HepG2 (cell line): ENCODE measurements around the gene PROP1. TPM values are rescaled to one million over a fixed set of nuclear protein-coding genes. Genes with fewer than 3 reads are reported as not detected.

Source experiments
- ATAC-seq: fragments of 200-7000 bp; cut with Tn5 transposase; 3 replicates; pipeline ENCODE4 v1.9.1; 2020; ENCODE audit warnings: mild to moderate bottlenecking, moderate library complexity
- BruUV-seq: library from RNA; stranded (reverse); fragments of 400-500 nt; replicated peaks from 2 replicates; lab custom pipeline; 2021; lab: Mats Ljungman, UMichigan
- CTCF ChIA-PET: fragments of 300-600 bp; formaldehyde crosslinking; extraction: SDS; loops from one replicate; lab custom pipeline; 2021; ENCODE audit warnings: low total read pairs, inconsistent platforms, low intra/inter-chr PET ratio; lab: Yijun Ruan, JAX
- POLR2A ChIA-PET: fragments of 350-600 bp; sonication (Branson Sonifier 250); formaldehyde crosslinking; loops from one replicate; lab custom pipeline; 2020; ENCODE audit warnings: antibody characterized with exemption, inconsistent platforms; lab: Yijun Ruan, JAX
- DNase-seq: peaks from one replicate; pipeline ENCODE4 v3.0.0-alpha.2; 2015; ENCODE audit warnings: low spot score
- FAIRE-seq: peaks from 3 replicates; lab custom pipeline; 2011; peaks lifted over from hg19 to GRCh38; lab: Jason Lieb, UNC
- H2AFZ ChIP-seq: one replicate; pipeline ENCODE4 v1.6.1; 2011; ENCODE audit warnings: low read length, inconsistent platforms
- H3K27ac ChIP-seq: fragments of 300-600 bp; 3 replicates; pipeline ENCODE4 v1.8.0; 2011; ENCODE audit warnings: mixed run types, mild to moderate bottlenecking, mixed read lengths, low read length, inconsistent platforms; ENCODE audit not compliant: insufficient read depth; ENCODE audit errors: extremely low read length
- H3K27me3 ChIP-seq, 2 experiments: fragments of 200-600 bp in 1 of 2; 2 replicates in 1 of 2; 3 replicates in 1 of 2; pipeline versions ENCODE4 v1.6.0 to v1.8.0; 2011; ENCODE audit warnings: low read length in 2 of 2, mild to moderate bottlenecking in 2 of 2, moderate library complexity in 2 of 2, inconsistent platforms in 1 of 2; ENCODE audit not compliant: insufficient read depth in 2 of 2, control insufficient read depth in 1 of 2
- H3K36me3 ChIP-seq, 2 experiments: fragments of 200-600 bp in 1 of 2; replicated peaks in 1 of 2; 2 replicates in 1 of 2; 3 replicates in 1 of 2; pipeline versions ENCODE4 v1.5.1 to v1.8.0; 2011; ENCODE audit warnings: low read length in 2 of 2, inconsistent platforms in 1 of 2; ENCODE audit not compliant: insufficient read depth in 2 of 2, control insufficient read depth in 1 of 2
- H3K4me1 ChIP-seq: 2 replicates; pipeline ENCODE4 v1.5.1; 2012; ENCODE audit warnings: low read length, inconsistent platforms; ENCODE audit not compliant: insufficient read depth
- H3K4me2 ChIP-seq: 2 replicates; pipeline ENCODE4 v1.6.0; 2011; ENCODE audit warnings: low read depth, low read length, inconsistent platforms
- H3K4me3 ChIP-seq, 3 experiments: fragments of 200-600 bp in 1 of 3; sonication (generic), shearing (Covaris generic) in 1 of 3; replicated peaks in 1 of 3; 2 replicates each; pipeline ENCODE4 v1.5.1; 2011 to 2016; ENCODE audit warnings: low read length in 3 of 3, inconsistent platforms in 2 of 3, low read depth in 2 of 3, mild to moderate bottlenecking in 2 of 3, control low read depth in 1 of 3, mixed read lengths in 1 of 3; ENCODE audit not compliant: insufficient read depth in 1 of 3
- H3K79me2 ChIP-seq: one replicate; pipeline ENCODE4 v1.6.1; 2011; ENCODE audit warnings: low read length, inconsistent platforms; ENCODE audit not compliant: insufficient read depth
- H3K9ac ChIP-seq: 2 replicates; pipeline ENCODE4 v1.6.0; 2011; ENCODE audit warnings: mild to moderate bottlenecking, low read depth, low read length, inconsistent platforms; ENCODE audit not compliant: insufficient read depth
- H3K9me3 ChIP-seq: 2 replicates; pipeline ENCODE4 v1.5.1; 2012; ENCODE audit warnings: mild to moderate bottlenecking, low read length
- H4K20me1 ChIP-seq: 2 replicates; pipeline ENCODE4 v1.6.0; 2011; ENCODE audit warnings: inconsistent platforms, mild to moderate bottlenecking, low read length, moderate library complexity; ENCODE audit not compliant: insufficient read depth
- ARID2 ChIP-seq: sonication (generic); formaldehyde crosslinking; IDR thresholded peaks from 2 replicates; pipeline ENCODE4 v1.8.1; 2022; ENCODE audit warnings: mild to moderate bottlenecking, missing genetic modification reagents, borderline replicate concordance
- GABPA ChIP-seq, 2 experiments: IDR thresholded peaks; 2 replicates each; pipeline ENCODE4 v1.6.1; 2011 to 2016; ENCODE audit warnings: low read depth in 2 of 2, low read length in 1 of 2, missing biosample characterization in 1 of 2, missing genetic modification characterization in 1 of 2
- MTA1 ChIP-seq: sonication (generic); formaldehyde crosslinking; IDR thresholded peaks from 2 replicates; pipeline ENCODE4 v1.4.0; 2020; ENCODE audit warnings: missing genetic modification reagents, mild to moderate bottlenecking, borderline replicate concordance
- RAD51 ChIP-seq: fragments of 450-650 bp; IDR thresholded peaks from 2 replicates; pipeline ENCODE4 v1.6.1; 2016; ENCODE audit warnings: borderline replicate concordance
- SMAD3 ChIP-seq: sonication (generic); formaldehyde crosslinking; IDR thresholded peaks from 2 replicates; pipeline ENCODE4 v1.4.0; 2020; ENCODE audit warnings: missing genetic modification reagents
- SMC3 ChIP-seq: IDR thresholded peaks from 2 replicates; pipeline ENCODE4 v1.6.1; 2011; ENCODE audit warnings: low read length, improper control_type of control experiment
- TGIF2 ChIP-seq: IDR thresholded peaks from 2 replicates; pipeline ENCODE4 v1.6.1; 2016; ENCODE audit warnings: control low read depth, missing compliant biosample characterization
- ZBTB38 ChIP-seq: sonication (generic); formaldehyde crosslinking; IDR thresholded peaks from 2 replicates; pipeline ENCODE4 v1.5.1; 2020; ENCODE audit warnings: mild to moderate bottlenecking, missing genetic modification reagents
- ZBTB8A ChIP-seq: sonication (generic); formaldehyde crosslinking; IDR thresholded peaks from 2 replicates; pipeline ENCODE4 v1.4.0; 2020; ENCODE audit warnings: mild to moderate bottlenecking, low read depth, missing genetic modification reagents, borderline replicate concordance
- ZNF547 ChIP-seq: sonication (generic); formaldehyde crosslinking; IDR thresholded peaks from 2 replicates; pipeline ENCODE4 v1.5.1; 2020; ENCODE audit warnings: mild to moderate bottlenecking, missing genetic modification reagents
- ZNF619 ChIP-seq: sonication (generic); formaldehyde crosslinking; IDR thresholded peaks from 2 replicates; pipeline ENCODE4 v1.4.0; 2020; ENCODE audit warnings: mild to moderate bottlenecking, missing genetic modification reagents
- ZNF724P ChIP-seq: sonication (generic); formaldehyde crosslinking; IDR thresholded peaks from 2 replicates; pipeline ENCODE4 v1.8.0; 2022; ENCODE audit warnings: missing genetic modification reagents, borderline replicate concordance
- ZNF777 ChIP-seq: sonication (generic); formaldehyde crosslinking; IDR thresholded peaks from 2 replicates; pipeline ENCODE4 v1.4.0; 2020; ENCODE audit warnings: missing genetic modification reagents
- WGBS: methylation state at CpG from one replicate; pipeline ENCODE4 v1.1.6; 2017; ENCODE audit warnings: low lambda C conversion rate; 5-methylcytosine and 5-hydroxymethylcytosine counted together
- in situ Hi-C: cut with HindIII; loops from 2 replicates; pipeline ENCODE4 v1.10.0; 2017; ENCODE audit warnings: low pct_unique_long_range_greater_than_20kb; ENCODE audit not compliant: extremely low pct_ligation_motif_present
- intact Hi-C: fragments of 100-400 bp; cut with micrococcal nuclease; formaldehyde crosslinking; loops from one replicate; pipeline ENCODE4 v1.10.0; 2022; ENCODE audit not compliant: unreplicated experiment
- polyA plus RNA-seq, 8 experiments: library from polyadenylated mRNA; depleted of rRNA in 3 of 8; stranded (reverse) in 7 of 8; unstranded in 1 of 8; fragments of >200 nt; fragmentation: Illumina TruSeq in 4 of 8; extraction: Trizol in 4 of 8; gene quantifications; 2 replicates each; pipeline versions ENCODE4 v1.2.1 to v1.2.3, GENCODE V29; 2011 to 2016; ENCODE audit warnings: low read depth in 4 of 8, missing spikeins in 1 of 8, mixed read lengths in 1 of 8; ENCODE audit not compliant: insufficient read depth in 1 of 8
- total RNA-seq, 5 experiments: library from RNA; depleted of rRNA; stranded (reverse); fragments of >200 nt; fragmentation: Illumina TruSeq; extraction: Trizol; gene quantifications; 2 replicates each; pipeline ENCODE4 v1.2.3, GENCODE V29; 2016; ENCODE audit warnings: low read depth in 1 of 5
- TF ChIP-seq, protein P1 (sequence below): sonication (generic); formaldehyde crosslinking; IDR thresholded peaks from 2 replicates; pipeline ENCODE4 v1.4.0; 2020; ENCODE audit warnings: missing genetic modification reagents; ENCODE audit errors: not compliant biosample characterization
- TF ChIP-seq, protein P2 (sequence below): sonication (generic); formaldehyde crosslinking; IDR thresholded peaks from 2 replicates; pipeline ENCODE4 v1.4.0; 2020; ENCODE audit warnings: missing genetic modification reagents, mild to moderate bottlenecking, borderline replicate concordance
- TF ChIP-seq, protein P3 (sequence below): sonication (generic); formaldehyde crosslinking; IDR thresholded peaks from 2 replicates; pipeline ENCODE4 v1.4.0; 2020; ENCODE audit warnings: missing genetic modification reagents
- TF ChIP-seq, protein P4 (sequence below): sonication (generic); formaldehyde crosslinking; IDR thresholded peaks from 2 replicates; pipeline ENCODE4 v1.8.0; 2022; ENCODE audit warnings: mild to moderate bottlenecking, missing genetic modification reagents

PROP1 gene
- total and polyA plus RNA-seq, 2 of the 13 experiments (the other 11 are each of a cell fraction or from before 2014, with no cell fraction given), result not detected

DNA sequence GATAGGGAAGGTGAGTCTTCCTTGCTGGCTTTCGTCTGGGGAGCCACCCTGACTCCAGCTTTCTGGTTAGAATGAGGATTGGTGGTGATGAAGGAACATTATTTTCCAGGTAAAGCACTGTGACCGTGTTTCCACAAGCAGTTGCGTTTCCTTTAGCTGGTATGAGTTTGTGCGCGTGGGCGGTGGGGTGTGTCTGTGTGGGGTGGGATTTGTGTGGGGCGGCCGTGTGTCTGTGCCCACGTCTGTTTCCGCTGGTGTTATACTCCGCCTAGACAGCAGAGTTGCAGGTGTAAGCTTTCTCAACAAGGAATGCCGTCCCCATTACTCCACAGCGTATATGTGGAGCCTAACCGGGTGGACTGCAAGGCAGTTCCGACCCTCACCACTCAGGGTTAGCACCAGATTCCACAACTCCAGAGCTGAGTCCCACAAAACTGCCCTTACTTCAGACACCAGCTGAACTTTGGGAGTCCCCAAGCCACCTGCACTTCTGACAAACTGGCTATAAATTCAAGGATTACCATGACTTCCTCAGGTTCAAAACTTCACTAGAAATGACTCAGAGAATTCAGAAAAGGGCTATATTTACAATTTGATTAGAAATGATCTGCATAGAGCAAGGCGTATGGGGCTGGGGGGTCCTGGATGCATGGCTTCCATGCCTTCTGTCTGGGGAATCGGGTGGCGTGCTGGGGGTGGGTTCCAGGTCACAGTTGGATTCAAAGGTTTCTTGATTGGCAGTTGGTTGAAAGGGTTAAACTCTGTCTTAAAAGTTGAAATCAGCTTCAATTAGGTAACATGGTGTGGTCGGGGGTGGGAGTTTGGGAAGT is 29.8 kb downstream of the PROP1 start:
- H4K20me1 ChIP-seq, result no peaks in the 10 kb centered on the region
- no peak overlapping the region for H3K9ac ChIP-seq
- no peak overlapping the region for H3K27ac ChIP-seq
- H3K4me2 ChIP-seq, result no peak overlapping the region
- H2AFZ ChIP-seq, result no peak overlapping the region
- in situ Hi-C loops (no loop called here), intact Hi-C loops (no loop called here)
- WGBS, result 25% methylated on average over 7 of the region's 19 CpGs
- no peak overlapping the region for H3K4me3 ChIP-seq
- ChIA-PET CTCF (no interaction called here), POLR2A (no interaction called here)
- DNase-seq (no peak), ATAC-seq (no peak), FAIRE-seq (no peak)
- H3K4me1 ChIP-seq, result no peaks in the 10 kb centered on the region
- no peaks in the 10 kb centered on the region for H3K79me2 ChIP-seq
- no TSS peak for BruUV-seq
- peaks cover 2% of the 10 kb centered on the region for H3K9me3 ChIP-seq
- H3K27me3 ChIP-seq, result peaks cover 0 to 5% of the 10 kb centered on the region in 2 experiments; a peak in 2 of 5 replicates
- no peaks in the 10 kb centered on the region for H3K36me3 ChIP-seq
- TF ChIP-seq, protein P1, sequence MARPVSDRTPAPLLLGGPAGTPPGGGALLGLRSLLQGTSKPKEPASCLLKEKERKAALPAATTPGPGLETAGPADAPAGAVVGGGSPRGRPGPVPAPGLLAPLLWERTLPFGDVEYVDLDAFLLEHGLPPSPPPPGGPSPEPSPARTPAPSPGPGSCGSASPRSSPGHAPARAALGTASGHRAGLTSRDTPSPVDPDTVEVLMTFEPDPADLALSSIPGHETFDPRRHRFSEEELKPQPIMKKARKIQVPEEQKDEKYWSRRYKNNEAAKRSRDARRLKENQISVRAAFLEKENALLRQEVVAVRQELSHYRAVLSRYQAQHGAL (CRISPR knock-in tag), result no peak
- TF ChIP-seq MTA1 (CRISPR knock-in tag) (no peak), TGIF2 (no peak), SMC3 (no peak), ZNF777 (CRISPR knock-in tag) (no peak), ZNF724P (CRISPR knock-in tag) (no peak), ZNF547 (no peak), ZBTB38 (CRISPR knock-in tag) (no peak), ZBTB8A (CRISPR knock-in tag) (no peak), GABPA (IDR thresholded peaks at IDR 0.05; ENCODE audit: low read depth, low read length) (no peak), GABPA (CRISPR knock-in tag; IDR thresholded peaks at IDR 0.05; ENCODE audit: low read depth) (no peak), SMAD3 (no peak), ARID2 (CRISPR knock-in tag) (no peak), ZNF619 (CRISPR knock-in tag) (no peak), RAD51 (no peak)
- TF ChIP-seq, protein P2, sequence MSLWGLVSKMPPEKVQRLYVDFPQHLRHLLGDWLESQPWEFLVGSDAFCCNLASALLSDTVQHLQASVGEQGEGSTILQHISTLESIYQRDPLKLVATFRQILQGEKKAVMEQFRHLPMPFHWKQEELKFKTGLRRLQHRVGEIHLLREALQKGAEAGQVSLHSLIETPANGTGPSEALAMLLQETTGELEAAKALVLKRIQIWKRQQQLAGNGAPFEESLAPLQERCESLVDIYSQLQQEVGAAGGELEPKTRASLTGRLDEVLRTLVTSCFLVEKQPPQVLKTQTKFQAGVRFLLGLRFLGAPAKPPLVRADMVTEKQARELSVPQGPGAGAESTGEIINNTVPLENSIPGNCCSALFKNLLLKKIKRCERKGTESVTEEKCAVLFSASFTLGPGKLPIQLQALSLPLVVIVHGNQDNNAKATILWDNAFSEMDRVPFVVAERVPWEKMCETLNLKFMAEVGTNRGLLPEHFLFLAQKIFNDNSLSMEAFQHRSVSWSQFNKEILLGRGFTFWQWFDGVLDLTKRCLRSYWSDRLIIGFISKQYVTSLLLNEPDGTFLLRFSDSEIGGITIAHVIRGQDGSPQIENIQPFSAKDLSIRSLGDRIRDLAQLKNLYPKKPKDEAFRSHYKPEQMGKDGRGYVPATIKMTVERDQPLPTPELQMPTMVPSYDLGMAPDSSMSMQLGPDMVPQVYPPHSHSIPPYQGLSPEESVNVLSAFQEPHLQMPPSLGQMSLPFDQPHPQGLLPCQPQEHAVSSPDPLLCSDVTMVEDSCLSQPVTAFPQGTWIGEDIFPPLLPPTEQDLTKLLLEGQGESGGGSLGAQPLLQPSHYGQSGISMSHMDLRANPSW (CRISPR knock-in tag), result no peak
- TF ChIP-seq, protein P3, sequence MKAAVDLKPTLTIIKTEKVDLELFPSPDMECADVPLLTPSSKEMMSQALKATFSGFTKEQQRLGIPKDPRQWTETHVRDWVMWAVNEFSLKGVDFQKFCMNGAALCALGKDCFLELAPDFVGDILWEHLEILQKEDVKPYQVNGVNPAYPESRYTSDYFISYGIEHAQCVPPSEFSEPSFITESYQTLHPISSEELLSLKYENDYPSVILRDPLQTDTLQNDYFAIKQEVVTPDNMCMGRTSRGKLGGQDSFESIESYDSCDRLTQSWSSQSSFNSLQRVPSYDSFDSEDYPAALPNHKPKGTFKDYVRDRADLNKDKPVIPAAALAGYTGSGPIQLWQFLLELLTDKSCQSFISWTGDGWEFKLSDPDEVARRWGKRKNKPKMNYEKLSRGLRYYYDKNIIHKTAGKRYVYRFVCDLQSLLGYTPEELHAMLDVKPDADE (CRISPR knock-in tag), result no peak
- TF ChIP-seq, protein P4, sequence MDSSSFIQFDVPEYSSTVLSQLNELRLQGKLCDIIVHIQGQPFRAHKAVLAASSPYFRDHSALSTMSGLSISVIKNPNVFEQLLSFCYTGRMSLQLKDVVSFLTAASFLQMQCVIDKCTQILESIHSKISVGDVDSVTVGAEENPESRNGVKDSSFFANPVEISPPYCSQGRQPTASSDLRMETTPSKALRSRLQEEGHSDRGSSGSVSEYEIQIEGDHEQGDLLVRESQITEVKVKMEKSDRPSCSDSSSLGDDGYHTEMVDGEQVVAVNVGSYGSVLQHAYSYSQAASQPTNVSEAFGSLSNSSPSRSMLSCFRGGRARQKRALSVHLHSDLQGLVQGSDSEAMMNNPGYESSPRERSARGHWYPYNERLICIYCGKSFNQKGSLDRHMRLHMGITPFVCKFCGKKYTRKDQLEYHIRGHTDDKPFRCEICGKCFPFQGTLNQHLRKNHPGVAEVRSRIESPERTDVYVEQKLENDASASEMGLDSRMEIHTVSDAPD (CRISPR knock-in tag), result no peak
